GM23248 (cell line): Measurements from ENCODE around the gene MYO1E.

Experiments
- EZH2 ChIP-seq: fragments of 200-600 bp; sonication (generic); IDR thresholded peaks from 2 replicates; pipeline ENCODE4 v1.6.1; 2018; ENCODE audit warnings: antibody characterized with exemption, mild to moderate bottlenecking; ENCODE audit not compliant: insufficient read depth, poor library complexity, severe bottlenecking
- EZH2phosphoT487 ChIP-seq: fragments of 200-600 bp; sonication (generic); IDR thresholded peaks from 2 replicates; pipeline ENCODE4 v1.6.1; 2018; ENCODE audit warnings: antibody characterized with exemption, moderate library complexity, mild to moderate bottlenecking, low read depth; ENCODE audit not compliant: insufficient read depth

GRCh38 chr15:59399465-59400102 lies 26.9 kb upstream of the MYO1E start:
- TF ChIP-seq EZH2phosphoT487 (no peak), EZH2 (no peak)
